ENCODE data around the gene RBM20. TPM values are rescaled to one million over a fixed set of nuclear protein-coding genes. Genes with fewer than 3 reads are reported as not detected.

The RBM20 gene
- total RNA-seq, 1 experiment from 2014 or later = 0.10 TPM

- CTCF ChIA-PET = no interaction called here
- Histone ChIP-seq H3K9me3 (ENCODE audit: control insufficient read depth, insufficient read depth, low read depth, low read length) (no peaks in the 10 kb centered on the region), H3K4me3 (ENCODE audit: low read depth in 2 of 2, low read length in 2 of 2) (no peak overlapping the region), H3K27me3 (ENCODE audit: control insufficient read depth, insufficient read depth, low read length) (no peaks in the 10 kb centered on the region), H3K4me1 (ENCODE audit: control insufficient read depth, insufficient read depth, low read length) (peaks cover 11% of the 10 kb centered on the region; the same call in 1 of the 2 replicates), H3K27ac (ENCODE audit: low read length) (no peak overlapping the region; the same call in 1 of the 2 replicates), H3K36me3 (ENCODE audit: control insufficient read depth, insufficient read depth, low read length) (0 out of 2 replicates have a peak, but pooled peaks cover 3% of the 10 kb centered on the region)
- no peak for ATAC-seq
- in situ Hi-C loops (cut with HindIII; ENCODE audit: low pct_unique_long_range_greater_than_20kb, low sequenced_read_pairs) = no loop called here
- no peak for TF ChIP-seq SIN3A (IDR thresholded peaks at IDR 0.05; ENCODE audit: borderline replicate concordance, insufficient read depth, low read depth, low read length)
- no peak for TF ChIP-seq TCF7L2 (IDR thresholded peaks at IDR 0.05; ENCODE audit: low read depth, low read length)
- TF ChIP-seq REST (IDR thresholded peaks at IDR 0.05; ENCODE audit: insufficient read depth in 1 of 2, low read depth in 2 of 2, low read length in 1 of 2) = no peak
- TF ChIP-seq POLR2AphosphoS5 (IDR thresholded peaks at IDR 0.05; ENCODE audit: low read depth, low read length) = no peak
- TF ChIP-seq CTCF (IDR thresholded peaks at IDR 0.05) = no peak
- no peak for DNase-seq (ENCODE audit: low read depth, low spot score)
- intact Hi-C loops (cut with micrococcal nuclease; ENCODE audit: unreplicated experiment) = no loop called here
- POLR2A ChIA-PET = no interaction called here
- BruUV-seq (replicated peaks) = no TSS peak
Measured at GRCh38 chr10:110881247-110881646, 237.1 kb downstream of the RBM20 start.

GRCh38 chr10:110881905-110882304, 237.8 kb downstream of the RBM20 start:
- in situ Hi-C loops (cut with HindIII; ENCODE audit: low pct_unique_long_range_greater_than_20kb, low sequenced_read_pairs) = no loop called here
- no peak for TF ChIP-seq REST (IDR thresholded peaks at IDR 0.05; ENCODE audit: insufficient read depth in 1 of 2, low read depth in 2 of 2, low read length in 1 of 2)
- TF ChIP-seq TCF7L2 (IDR thresholded peaks at IDR 0.05; ENCODE audit: low read depth, low read length) = no peak
- TF ChIP-seq SIN3A (IDR thresholded peaks at IDR 0.05; ENCODE audit: borderline replicate concordance, insufficient read depth, low read depth, low read length) = no peak
- no peak for TF ChIP-seq CTCF (IDR thresholded peaks at IDR 0.05)
- TF ChIP-seq POLR2AphosphoS5 (IDR thresholded peaks at IDR 0.05; ENCODE audit: low read depth, low read length) = no peak
- intact Hi-C loops (cut with micrococcal nuclease; ENCODE audit: unreplicated experiment) = no loop called here
- Histone ChIP-seq H3K27ac (ENCODE audit: low read length) (no peak overlapping the region), H3K36me3 (ENCODE audit: control insufficient read depth, insufficient read depth, low read length) (0 out of 2 replicates have a peak, but pooled peaks cover 1% of the 10 kb centered on the region), H3K27me3 (ENCODE audit: control insufficient read depth, insufficient read depth, low read length) (no peaks in the 10 kb centered on the region), H3K4me1 (ENCODE audit: control insufficient read depth, insufficient read depth, low read length) (peaks cover 11% of the 10 kb centered on the region; the same call in 1 of the 2 replicates), H3K4me3 (ENCODE audit: low read depth in 2 of 2, low read length in 2 of 2) (no peak overlapping the region), H3K9me3 (ENCODE audit: control insufficient read depth, insufficient read depth, low read depth, low read length) (no peaks in the 10 kb centered on the region)
- no peak for DNase-seq (ENCODE audit: low read depth, low spot score)
- ChIA-PET CTCF (interaction anchor here (0.6 kb wide), 1 partner anchor 9 kb away, joined by 3 read pairs; no protein-coding TSS in a partner anchor), POLR2A (interaction anchor here (0.6 kb wide), 1 partner anchor 1589 kb away, joined by 3 read pairs; no protein-coding TSS in a partner anchor)
- no peak for ATAC-seq
- BruUV-seq (replicated peaks) = no TSS peak

Measured in Panc1 (cell line).